Activated CD4-positive, alpha-beta T cell treated with anti-CD3 and anti-CD28 coated beads, Interleukin-2, amount 10 ng/mL, durations not matched to agents 7 days and 5 days (primary cell): Measurements from ENCODE around the gene ZBTB25. TPM values are rescaled to one million over a fixed set of nuclear protein-coding genes. Genes with fewer than 3 reads are reported as not detected.

Experiments used
- CTCF ChIA-PET: fragments of 350-600 bp; sonication (Branson Sonifier 250); formaldehyde crosslinking; loops from one replicate; lab custom pipeline; 2021; ENCODE audit warnings: antibody characterized with exemption; lab: Charles Lee
- POLR2A ChIA-PET: fragments of 350-600 bp; sonication (Branson Sonifier 250); formaldehyde crosslinking; loops from one replicate; lab custom pipeline; 2021; ENCODE audit warnings: antibody characterized with exemption; lab: Charles Lee
- DNase-seq: peaks from one replicate; pipeline ENCODE4 v3.0.0-alpha.2; 2020
- H3K27ac Mint-ChIP-seq: one replicate; pipeline ENCODE4 v1.8.0; 2021; ENCODE audit warnings: mild to moderate bottlenecking, moderate library complexity, mixed read lengths
- H3K27me3 Mint-ChIP-seq: one replicate; pipeline ENCODE4 v1.8.0; 2021; ENCODE audit warnings: mixed read lengths
- H3K36me3 Mint-ChIP-seq: one replicate; pipeline ENCODE4 v1.8.0; 2021; ENCODE audit warnings: low read depth, mixed read lengths
- H3K4me1 Mint-ChIP-seq: one replicate; pipeline ENCODE4 v1.8.0; 2021; ENCODE audit warnings: mixed read lengths
- H3K4me3 Mint-ChIP-seq: one replicate; pipeline ENCODE4 v1.8.0; 2021; ENCODE audit warnings: mild to moderate bottlenecking, moderate library complexity, mixed read lengths
- H3K9me3 Mint-ChIP-seq: one replicate; pipeline ENCODE4 v1.8.0; 2021; ENCODE audit warnings: mixed read lengths
- total RNA-seq, 2 experiments: library from RNA; stranded (reverse); gene quantifications; one replicate each; pipeline ENCODE4 v1.2.3, GENCODE V29; 2021

The ZBTB25 gene, protein sequence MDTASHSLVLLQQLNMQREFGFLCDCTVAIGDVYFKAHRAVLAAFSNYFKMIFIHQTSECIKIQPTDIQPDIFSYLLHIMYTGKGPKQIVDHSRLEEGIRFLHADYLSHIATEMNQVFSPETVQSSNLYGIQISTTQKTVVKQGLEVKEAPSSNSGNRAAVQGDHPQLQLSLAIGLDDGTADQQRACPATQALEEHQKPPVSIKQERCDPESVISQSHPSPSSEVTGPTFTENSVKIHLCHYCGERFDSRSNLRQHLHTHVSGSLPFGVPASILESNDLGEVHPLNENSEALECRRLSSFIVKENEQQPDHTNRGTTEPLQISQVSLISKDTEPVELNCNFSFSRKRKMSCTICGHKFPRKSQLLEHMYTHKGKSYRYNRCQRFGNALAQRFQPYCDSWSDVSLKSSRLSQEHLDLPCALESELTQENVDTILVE
- total RNA-seq: 10 to 100 TPM; 29.2 to 31.2 TPM

DNA sequence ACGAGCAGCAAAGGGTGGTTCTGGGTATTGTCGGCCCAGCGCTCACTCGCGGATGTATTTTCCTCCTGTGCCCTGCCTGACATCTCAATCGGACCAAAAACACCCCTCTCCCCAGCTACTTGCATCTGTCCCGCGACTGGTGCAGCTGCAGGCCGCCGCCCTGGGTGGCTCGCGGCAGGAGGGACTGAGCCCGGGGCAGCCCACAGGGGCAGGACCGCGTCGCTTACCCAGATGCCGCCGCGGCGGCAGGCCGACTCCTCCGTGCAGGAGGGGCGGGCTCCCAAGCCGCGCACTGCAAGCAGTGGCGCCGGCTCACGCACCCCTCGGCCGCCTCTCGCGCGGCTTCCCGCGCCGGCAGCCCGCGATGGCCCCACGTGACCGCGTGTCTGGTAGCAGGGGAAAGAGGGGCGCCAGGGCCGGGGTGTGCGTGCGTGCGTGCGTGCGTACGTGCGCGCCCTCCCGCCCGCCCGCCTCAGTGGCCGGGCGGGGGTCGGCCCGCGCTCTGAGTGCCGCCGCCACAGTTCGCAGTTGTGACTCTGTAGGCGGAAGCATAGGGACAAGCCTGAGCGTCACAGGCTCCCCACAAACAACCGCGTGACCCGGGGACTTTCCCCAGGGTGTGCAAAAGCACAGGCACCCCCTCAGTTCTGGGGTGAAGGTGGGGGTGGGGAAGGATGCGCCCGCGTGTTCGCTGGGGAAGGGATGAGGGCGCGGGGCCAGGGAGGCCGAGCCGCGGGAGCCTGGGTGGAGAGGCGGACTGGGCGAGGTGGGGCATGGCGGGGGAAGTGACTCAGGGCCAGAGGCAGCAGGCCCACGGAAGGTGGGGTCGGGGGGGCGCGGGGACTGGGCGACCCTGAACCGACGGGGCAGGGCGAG lies at the start of gene ZBTB25:
TSS of gene ZBTB25 (minus strand) at position 405 of the 876 bp plus-strand sequence. CDS start 13,305 bp downstream, outside the sequence.
- ChIA-PET CTCF (interaction anchor here (1.1 to 1.6 kb wide), 3 partner anchors 7 to 17 kb away, joined by 3 to 5 read pairs (median 5); no protein-coding TSS in a partner anchor), POLR2A (interaction anchor here (0.6 kb wide), 1 partner anchor 77 kb away, joined by 3 read pairs; no protein-coding TSS in a partner anchor)
- peak within 1 kb of the TSS; percentile 99 for H3K4me3 Mint-ChIP-seq
- no peaks in the 10 kb centered on the region for H3K27me3 Mint-ChIP-seq
- peaks cover 59% of the 10 kb centered on the region for H3K4me1 Mint-ChIP-seq
- H3K36me3 Mint-ChIP-seq: peaks cover 58% of the 10 kb centered on the region
- peak within 1 kb of the TSS; percentile 100 for H3K27ac Mint-ChIP-seq
- no peaks in the 10 kb centered on the region for H3K9me3 Mint-ChIP-seq
- peak; percentile 98 for DNase-seq

DNA sequence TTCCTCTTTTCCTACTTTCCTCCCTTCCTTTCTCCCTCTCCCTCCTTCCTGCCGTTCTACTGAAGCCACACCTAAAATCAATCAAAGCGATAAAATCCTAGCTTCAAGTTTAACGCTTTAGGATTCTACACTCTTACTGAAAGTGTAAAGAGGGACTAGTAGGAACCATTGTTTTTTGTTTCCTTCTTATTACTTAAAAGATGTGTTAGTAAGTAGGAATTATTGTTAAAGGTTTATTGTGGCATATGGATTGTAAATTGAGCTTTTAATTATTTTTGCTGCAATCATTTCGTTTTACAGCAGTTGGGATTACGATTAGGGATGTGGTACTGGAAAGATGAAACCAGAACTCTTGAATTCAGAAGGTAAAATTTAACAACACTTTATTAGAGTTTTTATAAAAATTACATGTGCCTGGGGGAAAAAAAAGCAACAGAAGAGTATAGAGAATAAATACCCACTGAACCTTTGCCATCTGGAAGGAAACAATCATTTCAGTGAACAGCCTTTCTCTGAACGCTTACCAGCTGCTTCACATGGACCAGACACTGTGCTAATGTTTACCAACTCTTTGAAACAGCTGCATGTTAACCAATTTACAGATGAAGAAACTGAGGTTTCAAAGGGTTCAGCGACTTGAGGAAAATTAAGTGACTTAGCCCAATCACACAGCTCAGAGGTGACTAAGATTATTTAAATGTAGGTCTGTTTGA lies 47.1 kb upstream of the ZBTB25 start:
- Mint-ChIP-seq H3K27me3 (peaks cover 43% of the 10 kb centered on the region), H3K9me3 (no peaks in the 10 kb centered on the region), H3K36me3 (no peaks in the 10 kb centered on the region), H3K4me3 (no peak overlapping the region), H3K27ac (no peak overlapping the region), H3K4me1 (peaks cover 15% of the 10 kb centered on the region)
- CTCF ChIA-PET: interaction anchor here (0.6 to 1.7 kb wide), 4 partner anchors 9 to 25 kb away, joined by 3 to 7 read pairs (median 4); partner anchors contain the start of gene HSPA2
- POLR2A ChIA-PET: no interaction called here
- no peak for DNase-seq

DNA sequence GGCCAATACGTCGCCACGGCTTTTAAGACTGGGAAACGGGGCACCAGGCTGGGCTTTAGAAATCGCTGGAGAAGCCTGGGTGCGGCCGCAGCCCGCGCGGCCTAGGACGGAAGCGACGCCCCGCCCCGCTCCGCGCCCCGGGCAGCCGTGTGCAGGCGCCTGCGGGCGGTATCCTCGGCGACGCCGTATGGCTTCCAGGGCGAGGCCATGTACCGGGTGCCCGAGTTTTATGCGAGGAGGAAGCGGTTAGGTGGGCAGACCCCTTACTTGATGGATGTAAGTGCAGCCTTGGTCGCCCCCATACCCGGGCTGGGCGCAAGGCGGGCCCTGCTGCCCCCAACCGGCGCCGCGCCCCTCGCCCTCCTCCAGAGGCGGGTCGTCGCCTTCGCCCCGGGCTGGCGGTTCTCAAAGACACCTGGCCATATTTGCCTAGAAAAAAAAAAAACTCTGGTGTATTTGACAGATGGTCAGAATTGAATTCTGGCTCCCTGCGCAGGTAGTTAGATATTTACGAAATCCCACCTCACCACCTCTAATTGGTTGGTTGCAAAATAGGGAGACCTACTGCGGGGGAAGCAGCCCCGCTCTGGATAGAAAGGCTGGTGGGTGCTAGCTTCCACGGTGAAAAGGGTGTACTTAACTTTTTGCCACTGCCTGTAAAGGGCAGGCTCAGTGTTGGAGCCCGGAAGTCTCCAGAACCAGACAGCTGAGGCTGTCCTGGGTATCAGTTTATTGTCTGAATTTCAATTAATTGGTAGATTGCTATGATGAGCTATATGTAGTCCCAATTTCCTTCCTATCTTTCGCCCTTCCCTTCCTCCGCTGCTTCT lies 46.4 kb upstream of the ZBTB25 start, which contains the start of gene PPP1R36:
TSS of gene PPP1R36 (plus strand) at position 171 of the 830 bp plus-strand sequence. CDS start at position 208, 37 bp downstream.
- Mint-ChIP-seq H3K4me3 (peak within 1 kb of the TSS; percentile 35), H3K36me3 (no peaks in the 10 kb centered on the region), H3K27ac (no peak within 1 kb of the TSS), H3K27me3 (peaks cover 43% of the 10 kb centered on the region), H3K4me1 (peaks cover 15% of the 10 kb centered on the region), H3K9me3 (no peaks in the 10 kb centered on the region)
- DNase-seq: peak; percentile 44
- ChIA-PET POLR2A (no interaction called here), CTCF (interaction anchor here (0.6 to 1.7 kb wide), 4 partner anchors 8 to 26 kb away, joined by 3 to 7 read pairs (median 4); partner anchors contain the start of gene HSPA2)

DNA sequence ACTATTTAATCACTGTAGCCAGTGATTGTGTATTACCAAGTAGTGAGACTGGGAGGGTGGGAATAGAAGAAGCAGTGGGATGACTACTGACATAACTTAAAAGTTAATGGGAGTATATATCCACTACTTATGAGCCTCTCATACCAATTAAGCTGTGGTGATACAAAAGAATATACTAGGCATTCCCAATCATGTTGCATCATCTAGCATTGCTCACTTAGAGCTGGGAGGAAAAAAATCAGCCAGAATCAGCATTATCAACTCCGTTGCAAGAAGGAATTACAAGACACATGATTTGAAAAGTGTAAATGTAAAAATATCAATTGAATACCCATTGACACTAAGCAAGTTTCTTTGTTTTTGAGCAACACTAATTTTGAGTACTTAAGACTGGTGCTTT lies 45.4 kb upstream of the ZBTB25 start:
- ChIA-PET POLR2A (no interaction called here), CTCF (no interaction called here)
- Mint-ChIP-seq H3K4me3 (peak overlapping the region; percentile 9), H3K27ac (no peak overlapping the region), H3K36me3 (no peaks in the 10 kb centered on the region), H3K9me3 (no peaks in the 10 kb centered on the region), H3K27me3 (peaks cover 48% of the 10 kb centered on the region), H3K4me1 (peaks cover 15% of the 10 kb centered on the region)
- DNase-seq: no peak

DNA sequence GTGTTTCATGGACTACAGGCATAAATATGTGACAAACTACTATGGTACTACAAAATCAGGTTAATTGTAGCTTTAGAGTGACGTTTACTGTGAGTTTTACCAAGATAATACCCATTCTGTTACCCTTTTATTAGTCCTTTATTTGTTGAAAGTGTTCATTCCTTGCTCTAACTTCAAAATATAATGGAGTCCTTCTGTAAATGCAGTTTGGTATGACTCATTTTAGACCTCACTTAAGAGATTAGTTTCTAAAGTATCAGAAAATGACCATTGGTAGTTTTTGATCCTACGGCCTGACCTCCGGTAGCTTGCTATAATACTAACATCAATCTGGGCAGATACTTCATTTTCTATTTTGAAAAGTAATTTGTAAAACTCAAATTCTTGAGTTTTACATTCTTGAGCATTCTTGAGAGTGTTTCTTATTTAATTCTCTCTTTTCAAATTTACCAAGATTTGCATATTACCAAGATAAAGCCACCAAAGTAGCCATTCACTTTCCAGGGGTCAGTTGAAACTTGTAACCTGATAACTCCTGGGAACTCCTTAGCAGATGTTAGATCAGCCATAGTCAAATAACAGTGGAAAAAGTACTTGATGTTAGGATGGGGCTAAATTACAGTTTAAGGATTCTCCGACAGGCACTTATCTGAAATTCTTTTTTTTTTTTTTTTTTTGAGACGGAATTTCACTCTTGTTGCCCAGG lies 41.1 kb upstream of the ZBTB25 start:
- peaks cover 20% of the 10 kb centered on the region for H3K36me3 Mint-ChIP-seq
- H3K27ac Mint-ChIP-seq: no peak overlapping the region
- CTCF ChIA-PET: interaction anchor here (0.7 kb wide), 1 partner anchor 222 kb away, joined by 3 read pairs; no protein-coding TSS in a partner anchor

DNA sequence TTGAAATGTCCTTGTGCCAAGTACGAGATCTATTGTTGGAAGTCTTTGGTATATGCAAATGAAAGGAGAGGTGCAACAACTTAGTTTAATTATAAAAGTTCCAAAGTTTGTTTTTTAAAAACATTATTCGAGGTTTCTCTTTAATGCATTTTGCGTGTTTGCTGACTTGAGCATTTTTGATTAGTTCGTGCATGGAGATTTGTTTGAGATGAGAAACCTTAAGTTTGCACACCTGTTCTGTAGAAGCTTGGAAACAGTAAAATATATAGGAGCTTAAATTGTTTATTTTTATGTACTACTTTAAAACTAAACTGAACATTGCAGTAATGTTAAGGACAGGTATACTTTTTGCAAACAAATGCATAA lies 39.2 kb upstream of the ZBTB25 start:
- POLR2A ChIA-PET: no interaction called here
- Mint-ChIP-seq H3K27ac (no peak overlapping the region), H3K36me3 (peaks cover 20% of the 10 kb centered on the region), H3K27me3 (peaks cover 50% of the 10 kb centered on the region), H3K4me3 (peak overlapping the region; percentile 90), H3K9me3 (peaks cover 8% of the 10 kb centered on the region), H3K4me1 (peaks cover 33% of the 10 kb centered on the region)
- no peak for DNase-seq
- CTCF ChIA-PET: interaction anchor here (0.6 to 2.2 kb wide), 3 partner anchors 16 to 94 kb away, joined by 3 to 5 read pairs (median 3); no protein-coding TSS in a partner anchor

More for the DNA sequence above, 41.1 kb upstream of the ZBTB25 start:
- no peak for DNase-seq
- Mint-ChIP-seq H3K4me1 (peaks cover 36% of the 10 kb centered on the region), H3K27me3 (peaks cover 63% of the 10 kb centered on the region), H3K4me3 (no peak overlapping the region), H3K9me3 (peaks cover 8% of the 10 kb centered on the region)
- POLR2A ChIA-PET: no interaction called here

DNA sequence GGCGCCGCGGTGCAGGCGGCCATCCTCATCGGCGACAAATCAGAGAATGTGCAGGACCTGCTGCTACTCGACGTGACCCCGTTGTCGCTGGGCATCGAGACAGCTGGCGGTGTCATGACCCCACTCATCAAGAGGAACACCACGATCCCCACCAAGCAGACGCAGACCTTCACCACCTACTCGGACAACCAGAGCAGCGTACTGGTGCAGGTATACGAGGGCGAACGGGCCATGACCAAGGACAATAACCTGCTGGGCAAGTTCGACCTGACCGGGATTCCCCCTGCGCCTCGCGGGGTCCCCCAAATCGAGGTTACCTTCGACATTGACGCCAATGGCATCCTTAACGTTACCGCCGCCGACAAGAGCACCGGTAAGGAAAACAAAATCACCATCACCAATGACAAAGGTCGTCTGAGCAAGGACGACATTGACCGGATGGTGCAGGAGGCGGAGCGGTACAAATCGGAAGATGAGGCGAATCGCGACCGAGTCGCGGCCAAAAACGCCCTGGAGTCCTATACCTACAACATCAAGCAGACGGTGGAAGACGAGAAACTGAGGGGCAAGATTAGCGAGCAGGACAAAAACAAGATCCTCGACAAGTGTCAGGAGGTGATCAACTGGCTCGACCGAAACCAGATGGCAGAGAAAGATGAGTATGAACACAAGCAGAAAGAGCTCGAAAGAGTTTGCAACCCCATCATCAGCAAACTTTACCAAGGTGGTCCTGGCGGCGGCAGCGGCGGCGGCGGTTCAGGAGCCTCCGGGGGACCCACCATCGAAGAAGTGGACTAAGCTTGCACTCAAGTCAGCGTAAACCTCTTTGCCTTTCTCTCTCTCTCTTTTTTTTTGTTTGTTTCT lies 38.6 kb upstream of the ZBTB25 start:
- Mint-ChIP-seq H3K36me3 (peaks cover 20% of the 10 kb centered on the region), H3K27me3 (peaks cover 50% of the 10 kb centered on the region), H3K27ac (peak overlapping the region; percentile 44), H3K4me1 (peaks cover 33% of the 10 kb centered on the region), H3K4me3 (peak overlapping the region; percentile 90), H3K9me3 (peaks cover 8% of the 10 kb centered on the region)
- ChIA-PET CTCF (interaction anchor here (0.6 to 2.2 kb wide), 5 partner anchors 9 to 94 kb away, joined by 3 to 5 read pairs (median 4); no protein-coding TSS in a partner anchor), POLR2A (no interaction called here)
- DNase-seq: no peak

DNA sequence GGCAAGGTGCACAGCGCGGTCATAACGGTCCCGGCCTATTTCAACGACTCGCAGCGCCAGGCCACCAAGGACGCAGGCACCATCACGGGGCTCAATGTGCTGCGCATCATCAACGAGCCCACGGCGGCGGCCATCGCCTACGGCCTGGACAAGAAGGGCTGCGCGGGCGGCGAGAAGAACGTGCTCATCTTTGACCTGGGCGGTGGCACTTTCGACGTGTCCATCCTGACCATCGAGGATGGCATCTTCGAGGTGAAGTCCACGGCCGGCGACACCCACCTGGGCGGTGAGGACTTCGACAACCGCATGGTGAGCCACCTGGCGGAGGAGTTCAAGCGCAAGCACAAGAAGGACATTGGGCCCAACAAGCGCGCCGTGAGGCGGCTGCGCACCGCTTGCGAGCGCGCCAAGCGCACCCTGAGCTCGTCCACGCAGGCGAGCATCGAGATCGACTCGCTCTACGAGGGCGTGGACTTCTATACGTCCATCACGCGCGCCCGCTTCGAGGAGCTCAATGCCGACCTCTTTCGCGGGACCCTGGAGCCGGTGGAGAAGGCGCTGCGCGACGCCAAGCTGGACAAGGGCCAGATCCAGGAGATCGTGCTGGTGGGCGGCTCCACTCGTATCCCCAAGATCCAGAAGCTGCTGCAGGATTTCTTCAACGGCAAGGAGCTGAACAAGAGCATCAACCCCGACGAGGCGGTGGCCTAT lies 37.8 kb upstream of the ZBTB25 start:
- peaks cover 20% of the 10 kb centered on the region for H3K36me3 Mint-ChIP-seq
- peak; percentile 12 for DNase-seq
- peaks cover 8% of the 10 kb centered on the region for H3K9me3 Mint-ChIP-seq
- H3K27me3 Mint-ChIP-seq: peaks cover 50% of the 10 kb centered on the region
- ChIA-PET CTCF (interaction anchor here (0.9 to 2.2 kb wide), 4 partner anchors 9 to 95 kb away, joined by 3 to 5 read pairs (median 4); no protein-coding TSS in a partner anchor), POLR2A (no interaction called here)
- H3K27ac Mint-ChIP-seq: peak overlapping the region; percentile 94
- H3K4me3 Mint-ChIP-seq: peak overlapping the region; percentile 90
- peaks cover 33% of the 10 kb centered on the region for H3K4me1 Mint-ChIP-seq

DNA sequence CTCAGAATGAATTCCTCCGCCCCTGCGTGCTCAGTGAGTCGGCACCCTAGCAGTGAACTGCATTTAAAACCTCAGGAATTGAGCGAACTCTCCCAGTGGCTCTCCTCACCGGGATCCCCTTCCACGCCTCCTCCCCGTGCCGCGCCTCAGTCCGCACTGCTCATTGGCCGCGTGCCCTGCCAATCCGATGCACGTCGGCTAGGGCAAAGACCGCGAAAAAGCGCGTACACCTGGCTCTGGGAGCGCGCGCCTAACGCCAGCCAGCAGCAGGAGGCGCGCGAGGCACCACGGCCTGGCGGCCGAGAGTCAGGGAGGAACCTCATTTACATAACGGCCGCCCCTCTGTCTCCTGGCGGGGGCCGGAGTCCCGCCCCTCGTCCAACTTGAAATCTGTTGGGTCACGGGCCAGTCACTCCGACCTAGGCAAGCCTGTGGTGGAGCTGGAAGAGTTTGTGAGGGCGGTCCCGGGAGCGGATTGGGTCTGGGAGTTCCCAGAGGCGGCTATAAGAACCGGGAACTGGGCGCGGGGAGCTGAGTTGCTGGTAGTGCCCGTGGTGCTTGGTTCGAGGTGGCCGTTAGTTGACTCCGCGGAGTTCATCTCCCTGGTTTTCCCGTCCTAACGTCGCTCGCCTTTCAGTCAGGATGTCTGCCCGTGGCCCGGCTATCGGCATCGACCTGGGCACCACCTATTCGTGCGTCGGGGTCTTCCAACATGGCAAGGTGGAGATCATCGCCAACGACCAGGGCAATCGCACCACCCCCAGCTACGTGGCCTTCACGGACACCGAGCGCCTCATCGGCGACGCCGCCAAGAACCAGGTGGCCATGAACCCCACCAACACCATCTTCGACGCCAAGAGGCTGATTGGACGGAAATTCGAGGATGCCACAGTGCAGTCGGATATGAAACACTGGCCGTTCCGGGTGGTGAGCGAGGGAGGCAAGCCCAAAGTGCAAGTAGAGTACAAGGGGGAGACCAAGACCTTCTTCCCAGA lies 36.9 kb upstream of the ZBTB25 start, which contains the start of gene HSPA2:
TSS of gene HSPA2 (plus strand) at position 534 of the 995 bp plus-strand sequence. CDS start at position 643, 109 bp downstream.
- H3K4me3 Mint-ChIP-seq: peak within 1 kb of the TSS; percentile 90
- peaks cover 48% of the 10 kb centered on the region for H3K27me3 Mint-ChIP-seq
- peak; percentile 95 for DNase-seq
- peaks cover 20% of the 10 kb centered on the region for H3K36me3 Mint-ChIP-seq
- peaks cover 8% of the 10 kb centered on the region for H3K9me3 Mint-ChIP-seq
- POLR2A ChIA-PET: interaction anchor here (0.6 kb wide), 1 partner anchor 530 kb away, joined by 3 read pairs; no protein-coding TSS in a partner anchor
- H3K4me1 Mint-ChIP-seq: peaks cover 33% of the 10 kb centered on the region
- peak within 1 kb of the TSS; percentile 94 for H3K27ac Mint-ChIP-seq
- CTCF ChIA-PET: interaction anchor here (0.7 to 1.9 kb wide), 13 partner anchors 11 to 1042 kb away, joined by 3 to 7 read pairs (median 3); no protein-coding TSS in a partner anchor
